Stimulated activated CD8-positive, alpha-beta memory T cell treated with anti-CD3 and anti-CD28 coated beads, Interleukin-12 subunit alpha, Interleukin-12 subunit beta, amount 100 ng/mL, for 4 hours (primary cell): ENCODE measurements around the gene INSIG1.
A peak's percentile ranks its signal among the peaks of the same experiment; 100 is the strongest.

Experiments used
- DNase-seq: peaks from one replicate; pipeline ENCODE4 v3.0.0-alpha.2; 2020; ENCODE audit warnings: low read depth

The INSIG1 gene

GRCh38 chr7:155285423-155285822 lies 12.3 kb upstream of the INSIG1 start:
- DNase-seq, result no peak

- DNase-seq, result no peak
Measured at GRCh38 chr7:155285833-155286232, 11.8 kb upstream of the INSIG1 start.

- DNase-seq, result no peak
Measured at GRCh38 chr7:155286686-155287085, 11.0 kb upstream of the INSIG1 start.

- DNase-seq, result no peak
Measured at GRCh38 chr7:155287284-155287935, 10.3 kb upstream of the INSIG1 start.

GRCh38 chr7:155288055-155288454 lies 9.6 kb upstream of the INSIG1 start:
- DNase-seq, result no peak

GRCh38 chr7:155289107-155289506 lies 8.6 kb upstream of the INSIG1 start:
- no peak for DNase-seq

GRCh38 chr7:155289949-155290501 lies 7.7 kb upstream of the INSIG1 start:
- no peak for DNase-seq

GRCh38 chr7:155291045-155291530 lies 6.6 kb upstream of the INSIG1 start:
- no peak for DNase-seq

GRCh38 chr7:155291729-155292128 lies 5.9 kb upstream of the INSIG1 start:
- DNase-seq, result no peak

- no peak for DNase-seq
Measured at GRCh38 chr7:155292680-155293226, 4.9 kb upstream of the INSIG1 start.

- no peak for DNase-seq
Measured at GRCh38 chr7:155293721-155294510, 3.8 kb upstream of the INSIG1 start.

GRCh38 chr7:155294511-155294778 lies 3.2 kb upstream of the INSIG1 start:
- DNase-seq, result no peak

- no peak for DNase-seq
Measured at GRCh38 chr7:155295511-155295910, 2.2 kb upstream of the INSIG1 start.

GRCh38 chr7:155296006-155296787 lies 1.5 kb upstream of the INSIG1 start:
- no peak for DNase-seq

- DNase-seq, result peak; percentile 77
Measured at GRCh38 chr7:155296788-155297516, 726 bp upstream of the INSIG1 start.

- DNase-seq, result no peak
Measured at GRCh38 chr7:155298288-155298833, 683 bp downstream of the INSIG1 start.

- peak; percentile 91 for DNase-seq
Measured at GRCh38 chr7:155298834-155299534, 1.3 kb downstream of the INSIG1 start.

GRCh38 chr7:155299535-155300202 lies 2.0 kb downstream of the INSIG1 start:
- DNase-seq, result no peak

GRCh38 chr7:155300641-155301452 lies 3.2 kb downstream of the INSIG1 start:
- DNase-seq, result no peak
